ENCODE results near the gene MAPT. TPM values are rescaled to one million over a fixed set of nuclear protein-coding genes. Genes with fewer than 3 reads are reported as not detected.

Gene MAPT
- total RNA-seq, 1 experiment from 2014 or later = 37.5 TPM

GRCh38 chr17:45973946-45974859 lies 79.8 kb downstream of the MAPT start:
- no TSS peak for BruUV-seq (replicated peaks)
- Histone ChIP-seq H3K9me3 (ENCODE audit: control insufficient read depth in 1 of 2, insufficient read depth in 1 of 2, low read depth in 1 of 2, low read length in 2 of 2) (no peaks in the 10 kb centered on the region), H3K36me3 (ENCODE audit: control insufficient read depth in 1 of 2, insufficient read depth in 2 of 2, low read length in 2 of 2) (no peaks in the 10 kb centered on the region), H3K27me3 (ENCODE audit: insufficient read depth, low read length) (no peaks in the 10 kb centered on the region), H3K79me2 (ENCODE audit: insufficient read depth, low read length) (no peaks in the 10 kb centered on the region), H3K4me2 (ENCODE audit: low read length) (no peak overlapping the region), H3K9ac (ENCODE audit: low read length) (no peak overlapping the region), H3K9me2 (ENCODE audit: insufficient read depth) (no peaks in the 10 kb centered on the region), H3K27ac (ENCODE audit: low read depth, low read length) (no peak overlapping the region), H3K4me3 (replicated peaks in 1 of 2; ENCODE audit: low read depth in 1 of 2, low read length in 2 of 2) (no peak overlapping the region), H4K20me1 (ENCODE audit: insufficient read depth) (no peaks in the 10 kb centered on the region), H3K4me1 (ENCODE audit: control insufficient read depth in 1 of 2, insufficient read depth in 2 of 2, low read length in 2 of 2) (no peaks in the 10 kb centered on the region), H2AFZ (ENCODE audit: low read depth, low read length, poor library complexity, severe bottlenecking) (no peak overlapping the region)
- ChIA-PET RAD21 (ENCODE audit: low non-redundant PET in 1 of 2, low total read pairs in 2 of 2, uncharacterized antibody in 2 of 2, unreplicated experiment in 2 of 2) (no interaction called here), POLR2A (no interaction called here), CTCF (interaction anchor here (1.1 kb wide), 1 partner anchor 13 kb away, joined by 4 read pairs; no protein-coding TSS in a partner anchor)
- ATAC-seq = no peak
- TF ChIP-seq CBX3 (IDR thresholded peaks at IDR 0.05; ENCODE audit: low read depth) (no peak), EGR1 (IDR thresholded peaks at IDR 0.05; ENCODE audit: low read depth) (no peak), RAD21 (IDR thresholded peaks at IDR 0.05; ENCODE audit: low read depth) (no peak), POLR2A (IDR thresholded peaks at IDR 0.05; ENCODE audit: borderline replicate concordance, extremely low read depth, insufficient read depth, insufficient read length) (no peak), ZFX (IDR thresholded peaks at IDR 0.05) (no peak), ATF3 (IDR thresholded peaks at IDR 0.05) (no peak), MAX (IDR thresholded peaks at IDR 0.05) (no peak), JUND (IDR thresholded peaks at IDR 0.05) (no peak), FOSL1 (IDR thresholded peaks at IDR 0.05; ENCODE audit: low read depth) (no peak), YY1 (IDR thresholded peaks at IDR 0.05; ENCODE audit: extremely low read depth, insufficient replicate concordance, low read depth, low read length) (no peak)
- TF ChIP-seq, protein P1, sequence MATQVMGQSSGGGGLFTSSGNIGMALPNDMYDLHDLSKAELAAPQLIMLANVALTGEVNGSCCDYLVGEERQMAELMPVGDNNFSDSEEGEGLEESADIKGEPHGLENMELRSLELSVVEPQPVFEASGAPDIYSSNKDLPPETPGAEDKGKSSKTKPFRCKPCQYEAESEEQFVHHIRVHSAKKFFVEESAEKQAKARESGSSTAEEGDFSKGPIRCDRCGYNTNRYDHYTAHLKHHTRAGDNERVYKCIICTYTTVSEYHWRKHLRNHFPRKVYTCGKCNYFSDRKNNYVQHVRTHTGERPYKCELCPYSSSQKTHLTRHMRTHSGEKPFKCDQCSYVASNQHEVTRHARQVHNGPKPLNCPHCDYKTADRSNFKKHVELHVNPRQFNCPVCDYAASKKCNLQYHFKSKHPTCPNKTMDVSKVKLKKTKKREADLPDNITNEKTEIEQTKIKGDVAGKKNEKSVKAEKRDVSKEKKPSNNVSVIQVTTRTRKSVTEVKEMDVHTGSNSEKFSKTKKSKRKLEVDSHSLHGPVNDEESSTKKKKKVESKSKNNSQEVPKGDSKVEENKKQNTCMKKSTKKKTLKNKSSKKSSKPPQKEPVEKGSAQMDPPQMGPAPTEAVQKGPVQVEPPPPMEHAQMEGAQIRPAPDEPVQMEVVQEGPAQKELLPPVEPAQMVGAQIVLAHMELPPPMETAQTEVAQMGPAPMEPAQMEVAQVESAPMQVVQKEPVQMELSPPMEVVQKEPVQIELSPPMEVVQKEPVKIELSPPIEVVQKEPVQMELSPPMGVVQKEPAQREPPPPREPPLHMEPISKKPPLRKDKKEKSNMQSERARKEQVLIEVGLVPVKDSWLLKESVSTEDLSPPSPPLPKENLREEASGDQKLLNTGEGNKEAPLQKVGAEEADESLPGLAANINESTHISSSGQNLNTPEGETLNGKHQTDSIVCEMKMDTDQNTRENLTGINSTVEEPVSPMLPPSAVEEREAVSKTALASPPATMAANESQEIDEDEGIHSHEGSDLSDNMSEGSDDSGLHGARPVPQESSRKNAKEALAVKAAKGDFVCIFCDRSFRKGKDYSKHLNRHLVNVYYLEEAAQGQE (IDR thresholded peaks at IDR 0.05; ENCODE audit: low read depth) = no peak
- TF ChIP-seq, protein P2, sequence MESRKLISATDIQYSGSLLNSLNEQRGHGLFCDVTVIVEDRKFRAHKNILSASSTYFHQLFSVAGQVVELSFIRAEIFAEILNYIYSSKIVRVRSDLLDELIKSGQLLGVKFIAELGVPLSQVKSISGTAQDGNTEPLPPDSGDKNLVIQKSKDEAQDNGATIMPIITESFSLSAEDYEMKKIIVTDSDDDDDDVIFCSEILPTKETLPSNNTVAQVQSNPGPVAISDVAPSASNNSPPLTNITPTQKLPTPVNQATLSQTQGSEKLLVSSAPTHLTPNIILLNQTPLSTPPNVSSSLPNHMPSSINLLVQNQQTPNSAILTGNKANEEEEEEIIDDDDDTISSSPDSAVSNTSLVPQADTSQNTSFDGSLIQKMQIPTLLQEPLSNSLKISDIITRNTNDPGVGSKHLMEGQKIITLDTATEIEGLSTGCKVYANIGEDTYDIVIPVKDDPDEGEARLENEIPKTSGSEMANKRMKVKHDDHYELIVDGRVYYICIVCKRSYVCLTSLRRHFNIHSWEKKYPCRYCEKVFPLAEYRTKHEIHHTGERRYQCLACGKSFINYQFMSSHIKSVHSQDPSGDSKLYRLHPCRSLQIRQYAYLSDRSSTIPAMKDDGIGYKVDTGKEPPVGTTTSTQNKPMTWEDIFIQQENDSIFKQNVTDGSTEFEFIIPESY (IDR thresholded peaks at IDR 0.05; ENCODE audit: extremely low read depth, insufficient replicate concordance, low read length) = no peak
- TF ChIP-seq, protein P3, sequence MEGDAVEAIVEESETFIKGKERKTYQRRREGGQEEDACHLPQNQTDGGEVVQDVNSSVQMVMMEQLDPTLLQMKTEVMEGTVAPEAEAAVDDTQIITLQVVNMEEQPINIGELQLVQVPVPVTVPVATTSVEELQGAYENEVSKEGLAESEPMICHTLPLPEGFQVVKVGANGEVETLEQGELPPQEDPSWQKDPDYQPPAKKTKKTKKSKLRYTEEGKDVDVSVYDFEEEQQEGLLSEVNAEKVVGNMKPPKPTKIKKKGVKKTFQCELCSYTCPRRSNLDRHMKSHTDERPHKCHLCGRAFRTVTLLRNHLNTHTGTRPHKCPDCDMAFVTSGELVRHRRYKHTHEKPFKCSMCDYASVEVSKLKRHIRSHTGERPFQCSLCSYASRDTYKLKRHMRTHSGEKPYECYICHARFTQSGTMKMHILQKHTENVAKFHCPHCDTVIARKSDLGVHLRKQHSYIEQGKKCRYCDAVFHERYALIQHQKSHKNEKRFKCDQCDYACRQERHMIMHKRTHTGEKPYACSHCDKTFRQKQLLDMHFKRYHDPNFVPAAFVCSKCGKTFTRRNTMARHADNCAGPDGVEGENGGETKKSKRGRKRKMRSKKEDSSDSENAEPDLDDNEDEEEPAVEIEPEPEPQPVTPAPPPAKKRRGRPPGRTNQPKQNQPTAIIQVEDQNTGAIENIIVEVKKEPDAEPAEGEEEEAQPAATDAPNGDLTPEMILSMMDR (IDR thresholded peaks at IDR 0.05 in 2 of 3, conservative IDR thresholded peaks at IDR 0.05 in 1 of 3; ENCODE audit: borderline replicate concordance in 1 of 3, insufficient read depth in 1 of 3, low read depth in 2 of 3, low read length in 2 of 3) = no peak
- no peak for DNase-seq (ENCODE audit: low read depth, low spot score)
- intact Hi-C loops (cut with micrococcal nuclease) = no loop called here

Measured in HCT116 (cell line).